ENCODE data around the gene TAF6L.
A peak's percentile ranks its signal among the peaks of the same experiment; 100 is the strongest.
"Not testable (repeated sequence)": the region's sequence is repeated elsewhere in the genome, so short reads cannot be mapped to it uniquely, and the experiment has no call there.

Gene TAF6L, protein sequence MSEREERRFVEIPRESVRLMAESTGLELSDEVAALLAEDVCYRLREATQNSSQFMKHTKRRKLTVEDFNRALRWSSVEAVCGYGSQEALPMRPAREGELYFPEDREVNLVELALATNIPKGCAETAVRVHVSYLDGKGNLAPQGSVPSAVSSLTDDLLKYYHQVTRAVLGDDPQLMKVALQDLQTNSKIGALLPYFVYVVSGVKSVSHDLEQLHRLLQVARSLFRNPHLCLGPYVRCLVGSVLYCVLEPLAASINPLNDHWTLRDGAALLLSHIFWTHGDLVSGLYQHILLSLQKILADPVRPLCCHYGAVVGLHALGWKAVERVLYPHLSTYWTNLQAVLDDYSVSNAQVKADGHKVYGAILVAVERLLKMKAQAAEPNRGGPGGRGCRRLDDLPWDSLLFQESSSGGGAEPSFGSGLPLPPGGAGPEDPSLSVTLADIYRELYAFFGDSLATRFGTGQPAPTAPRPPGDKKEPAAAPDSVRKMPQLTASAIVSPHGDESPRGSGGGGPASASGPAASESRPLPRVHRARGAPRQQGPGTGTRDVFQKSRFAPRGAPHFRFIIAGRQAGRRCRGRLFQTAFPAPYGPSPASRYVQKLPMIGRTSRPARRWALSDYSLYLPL

GRCh38 chr11:62771144-62772021 is at the start of gene TAF6L:
TSS of gene TAF6L (plus strand) at chr11:62771396. CDS start at chr11:62775784, 4,388 bp downstream.
- DNase-seq (ENCODE audit: low read depth), result peak; percentile 95

DNA sequence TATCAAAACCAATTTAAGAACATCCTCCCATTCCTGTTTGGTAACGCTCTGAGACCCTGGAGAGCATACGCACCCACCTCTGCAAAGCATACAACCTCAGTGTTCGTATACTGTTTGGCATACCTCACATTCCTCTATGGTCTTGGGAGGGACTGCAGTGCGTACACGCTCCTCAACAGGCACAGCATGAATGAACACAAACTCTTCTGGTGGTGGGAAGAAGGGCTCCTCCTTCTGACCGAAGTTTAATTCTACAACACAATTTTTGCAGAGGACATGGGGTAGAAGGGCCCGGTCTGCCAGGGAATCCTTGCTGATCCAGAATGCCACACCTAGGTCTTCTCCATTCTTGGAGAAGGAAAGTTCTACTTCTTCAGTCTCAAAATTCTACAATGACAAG is 49.2 kb upstream of the TAF6L start:
- DNase-seq (ENCODE audit: low read depth), result peak; percentile 24

- DNase-seq (ENCODE audit: low read depth), result no peak
These were observed 47.0 kb upstream of the TAF6L start for GRCh38 chr11:62724171-62724570.

DNA sequence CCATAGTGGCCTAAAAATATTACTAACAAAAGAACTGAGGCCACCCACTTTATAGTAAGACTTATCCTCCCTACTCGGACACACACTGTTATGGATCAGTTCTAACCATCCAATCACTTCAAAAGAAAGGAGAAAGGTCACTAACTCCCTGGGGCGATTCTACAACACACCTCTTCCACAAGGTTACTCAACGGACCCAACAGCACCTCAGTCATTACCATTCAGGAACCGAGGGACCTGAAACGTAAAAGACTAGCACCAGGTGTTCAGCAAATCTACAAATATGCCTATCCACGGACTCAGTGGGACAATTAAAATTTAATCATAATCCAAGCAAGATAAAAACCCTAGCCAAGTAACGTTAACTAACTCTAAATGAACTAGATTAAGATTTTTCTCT is 45.5 kb upstream of the TAF6L start:
- DNase-seq (ENCODE audit: low read depth), result no peak

GRCh38 chr11:62726156-62726914 is 44.9 kb upstream of the TAF6L start:
- no peak for DNase-seq (ENCODE audit: low read depth)

- peak; percentile 17 for DNase-seq (ENCODE audit: low read depth)
These were observed 44.4 kb upstream of the TAF6L start for GRCh38 chr11:62726915-62727164.

DNA sequence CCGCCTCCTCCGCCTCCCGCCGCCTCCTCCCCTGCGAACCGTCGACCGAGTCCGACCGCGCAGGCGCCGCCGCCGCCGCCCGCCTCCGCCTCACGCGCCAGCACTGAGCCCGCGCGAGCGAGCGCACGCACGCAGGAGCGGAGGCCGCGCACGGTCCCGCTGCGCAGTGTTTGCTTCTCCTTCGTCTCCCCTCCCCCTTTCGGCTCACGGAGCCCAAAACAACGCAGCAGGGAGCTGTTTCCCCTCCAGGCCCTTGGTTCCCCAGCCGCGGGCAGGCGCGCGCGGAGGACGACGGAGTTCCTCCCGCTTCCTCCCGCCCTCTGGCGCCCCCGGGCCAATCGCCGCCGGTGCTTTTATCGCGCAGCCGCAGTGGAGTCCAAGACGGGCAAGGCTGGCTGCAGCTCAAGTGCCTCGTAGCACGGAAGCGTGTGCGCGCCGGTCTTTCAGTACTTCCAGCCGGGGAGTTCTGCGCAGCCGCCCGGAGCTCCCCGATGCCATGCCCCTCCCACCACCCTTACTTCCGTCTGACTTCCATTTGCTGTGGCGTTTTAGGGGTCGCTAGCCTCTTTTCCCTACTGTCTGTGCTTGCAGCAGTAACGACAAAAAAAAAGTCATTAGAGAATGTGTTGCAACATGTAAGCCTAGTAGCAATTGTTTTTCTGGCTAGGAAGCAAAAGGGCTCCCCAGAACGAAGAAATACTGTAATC is 43.9 kb upstream of the TAF6L start, which contains the start of gene HNRNPUL2:
Gene HNRNPUL2 (minus strand): TSS at position 293 of the 707 bp plus-strand sequence. CDS start 301 bp downstream, outside the sequence.
- DNase-seq (ENCODE audit: low read depth), result peak; percentile 99

- peak; percentile 96 for DNase-seq (ENCODE audit: low read depth)
These were observed 43.4 kb upstream of the TAF6L start for GRCh38 chr11:62727872-62728170.

- peak; percentile 68 for DNase-seq (ENCODE audit: low read depth)
These were observed 42.8 kb upstream of the TAF6L start, which contains the start of gene TTC9C for GRCh38 chr11:62728171-62728988. TSS of gene TTC9C (plus strand) at chr11:62728486. CDS start at chr11:62728849, 363 bp downstream.

- not testable (repeated sequence) for DNase-seq (ENCODE audit: low read depth)
These were observed 41.1 kb upstream of the TAF6L start for GRCh38 chr11:62730076-62730475.

DNA sequence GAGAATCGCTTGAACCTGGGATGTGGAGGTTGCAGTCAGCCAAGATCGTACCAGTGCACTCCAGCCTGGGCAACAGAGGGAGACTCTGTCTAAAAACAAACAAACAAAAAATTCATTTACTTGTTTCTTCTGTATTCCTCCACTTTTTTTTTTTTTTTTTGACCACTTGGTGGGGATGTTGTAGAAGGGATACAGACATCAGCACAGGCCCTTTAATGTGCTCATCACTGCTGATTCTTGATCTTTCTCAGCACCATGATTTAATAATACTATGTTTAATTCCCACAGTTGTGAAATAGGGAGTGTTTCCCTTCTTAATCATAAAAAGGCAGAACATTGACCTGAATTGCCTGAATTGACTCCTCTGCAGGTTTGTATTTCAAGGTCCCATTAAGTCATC is 38.4 kb upstream of the TAF6L start:
- peak; percentile 22 for DNase-seq (ENCODE audit: low read depth)

DNA sequence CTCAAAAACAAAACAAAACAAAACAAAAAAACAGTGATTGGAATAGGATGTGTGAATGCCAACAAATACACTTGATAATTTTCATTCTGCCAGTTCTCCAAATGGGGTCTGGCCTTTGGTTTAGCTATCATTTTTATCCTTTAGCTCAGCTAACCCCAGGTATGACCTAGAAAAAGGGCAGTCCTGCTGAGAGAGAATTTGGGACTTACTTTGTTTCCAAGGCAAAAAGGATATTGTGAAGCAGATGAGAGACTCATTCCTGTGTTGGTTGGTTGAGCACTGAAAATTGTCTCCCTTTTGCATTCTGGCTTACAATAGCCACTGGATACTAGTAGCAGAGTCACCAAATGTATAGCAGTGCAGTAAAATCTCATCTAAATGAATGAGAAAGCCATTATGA is 34.0 kb upstream of the TAF6L start:
- no peak for DNase-seq (ENCODE audit: low read depth)

DNA sequence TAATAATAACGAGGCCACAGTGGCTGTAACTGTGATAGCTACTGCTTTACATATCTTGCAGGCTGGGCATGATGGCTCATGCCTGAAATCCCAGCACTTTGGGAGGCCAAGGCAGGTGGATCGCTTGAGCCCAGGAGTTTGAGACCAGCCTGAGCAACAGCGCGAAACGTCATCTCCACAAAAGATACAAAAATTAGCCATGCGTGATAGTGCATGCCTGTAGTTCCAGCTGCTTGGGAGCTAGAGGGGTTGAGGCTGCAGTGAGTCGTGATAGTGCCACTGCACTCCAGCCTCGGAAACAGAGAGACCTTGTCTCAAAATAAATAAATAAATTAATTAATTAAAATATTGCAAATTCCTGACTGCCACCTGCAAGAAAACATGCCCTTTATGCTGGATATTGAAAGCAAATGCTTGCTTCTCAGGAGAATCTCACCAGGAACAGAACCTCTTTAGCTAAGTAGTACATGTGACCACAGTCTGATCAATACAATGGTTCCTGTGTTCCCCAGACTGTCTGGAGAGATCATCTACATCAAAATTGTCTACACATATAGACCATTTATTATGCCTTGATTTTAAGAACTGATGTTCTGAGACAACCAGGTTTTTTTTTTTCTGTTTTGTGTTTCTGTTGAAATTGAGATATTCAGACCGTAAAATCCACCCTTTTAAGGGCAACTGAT is 23.6 kb upstream of the TAF6L start:
- DNase-seq (ENCODE audit: low read depth), result no peak

DNA sequence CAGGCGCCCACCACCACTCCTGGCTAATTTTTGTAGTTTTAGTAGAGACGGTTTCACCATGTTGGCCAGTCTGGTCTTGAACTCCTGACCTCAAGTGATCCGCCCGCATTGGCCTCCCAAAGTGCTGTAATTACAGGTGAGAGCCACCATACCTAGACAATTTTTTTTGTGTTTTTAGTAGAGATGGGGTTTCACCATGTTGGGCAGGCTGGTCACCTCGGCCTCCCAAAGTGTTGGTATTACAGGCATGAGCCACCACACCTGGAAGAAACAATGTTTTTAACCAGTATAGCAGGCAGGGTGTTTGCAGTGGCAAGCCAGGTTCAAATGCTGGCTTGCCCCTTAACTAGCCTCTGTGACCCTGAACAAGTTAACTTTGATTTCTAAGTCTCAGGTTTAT is 21.3 kb upstream of the TAF6L start:
- DNase-seq (ENCODE audit: low read depth), result not testable (repeated sequence)

DNA sequence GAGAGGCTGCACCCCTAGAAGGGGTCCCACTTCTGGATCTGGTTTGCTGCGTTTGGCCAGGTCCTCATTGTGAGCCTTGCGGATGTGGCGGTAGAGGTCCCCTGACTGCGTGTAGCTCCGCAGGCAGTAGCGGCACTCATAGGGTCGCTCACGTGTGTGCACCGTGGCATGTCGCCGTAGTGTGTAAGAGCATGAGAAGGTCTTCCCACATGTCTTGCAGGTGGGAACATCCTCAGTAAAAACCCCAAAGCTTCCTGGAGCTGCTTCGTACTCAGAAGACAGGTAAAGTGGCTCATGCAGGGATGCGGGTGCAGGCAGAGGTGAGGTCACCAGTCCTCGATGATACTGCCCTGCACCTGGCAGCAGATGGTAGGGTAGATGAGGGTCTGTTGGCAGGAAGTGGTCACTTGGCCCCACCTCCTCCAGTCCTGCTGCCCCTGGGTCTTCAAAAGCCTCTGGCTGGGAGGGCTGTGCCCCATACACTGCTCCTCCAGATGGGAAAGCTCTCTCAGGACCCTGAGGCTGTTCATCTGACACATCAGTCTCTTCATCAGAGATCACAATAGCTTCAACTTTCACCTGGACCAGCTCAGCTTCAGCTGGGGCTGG is 18.9 kb upstream of the TAF6L start:
- DNase-seq (ENCODE audit: low read depth), result no peak

GRCh38 chr11:62752994-62753735 is 18.0 kb upstream of the TAF6L start:
- DNase-seq (ENCODE audit: low read depth), result no peak

DNA sequence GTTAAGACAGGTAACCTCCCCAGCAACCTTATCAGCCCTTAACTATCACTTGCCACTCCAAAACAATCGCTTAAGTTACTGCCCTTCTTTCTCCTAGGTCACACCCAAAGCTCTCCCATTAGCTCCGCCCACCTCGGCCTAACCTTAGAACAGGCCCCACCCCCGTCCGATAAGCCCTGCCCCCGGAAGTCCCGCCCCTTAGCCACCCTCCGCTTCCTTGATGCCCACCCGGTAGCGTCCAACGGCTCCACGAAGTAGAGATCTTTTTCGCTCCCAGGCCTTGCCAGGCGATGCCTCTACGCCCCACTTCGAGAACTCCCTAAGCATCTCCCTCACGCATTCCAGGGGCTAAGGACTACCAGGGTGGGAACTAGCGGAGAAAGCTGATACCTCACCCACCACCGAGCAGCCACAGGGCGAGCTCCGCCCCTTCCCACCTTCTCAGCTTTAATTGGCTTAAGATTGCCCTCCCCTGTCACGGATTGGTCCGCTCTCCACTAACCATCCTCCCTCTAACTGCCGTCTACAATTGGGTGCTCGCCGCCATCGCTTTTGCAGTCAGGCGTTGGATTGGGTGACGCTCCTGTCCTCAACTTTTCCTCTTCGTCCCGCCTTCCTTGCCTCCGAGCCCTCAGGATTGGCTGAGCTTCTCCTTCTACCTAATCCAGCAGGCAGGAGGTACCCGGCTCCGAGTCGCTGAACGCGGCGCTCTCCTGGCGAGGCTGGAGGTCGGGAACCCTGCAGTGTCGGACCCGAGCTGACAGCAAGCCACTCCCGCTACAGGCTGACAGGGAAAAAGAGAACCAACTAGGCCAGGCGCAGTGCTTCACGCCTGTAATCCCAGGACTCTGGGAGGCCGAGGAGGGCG is 17.2 kb upstream of the TAF6L start, which contains the start of gene ZBTB3:
Gene ZBTB3 (minus strand): TSS at position 425 of the 868 bp plus-strand sequence. CDS start 496 bp downstream, outside the sequence.
- peak; percentile 99 for DNase-seq (ENCODE audit: low read depth)

All from fibroblast of the conjunctiva (primary cell).